H1 (cell line): ENCODE results near the gene APOL6. TPM values are rescaled to one million over a fixed set of nuclear protein-coding genes. Genes with fewer than 3 reads are reported as not detected.

ENCODE experiments used
- CTCF ChIA-PET: fragments of 300-600 bp; sonication (Branson Sonifier 250); formaldehyde crosslinking; loops from one replicate; lab custom pipeline; 2021; ENCODE audit not compliant: partially characterized antibody; lab: Charles Lee
- POLR2A ChIA-PET: fragments of 300-600 bp; sonication (Branson Sonifier 250); formaldehyde crosslinking; loops from one replicate; lab custom pipeline; 2021; ENCODE audit warnings: inconsistent platforms; ENCODE audit not compliant: partially characterized antibody; lab: Charles Lee
- DNase-seq, 2 experiments: peaks; one replicate each; pipeline versions ENCODE4 v3.0.0 to v3.0.0-alpha.2; 2010 to 2022; ENCODE audit warnings: low spot score in 2 of 2, low read depth in 1 of 2, mixed read lengths in 1 of 2
- FAIRE-seq: peaks from 2 replicates; lab custom pipeline; 2011; peaks lifted over from hg19 to GRCh38; lab: Jason Lieb, UNC
- H2AFZ ChIP-seq: 2 replicates; pipeline ENCODE4 v1.8.1; 2012; ENCODE audit warnings: low read length, inconsistent platforms
- H2AK5ac ChIP-seq: 2 replicates; pipeline ENCODE4 v1.6.1; 2013; ENCODE audit warnings: low read depth, low read length
- H2BK120ac ChIP-seq: replicated peaks from 2 replicates; pipeline ENCODE3; 2013; ENCODE audit warnings: low read depth, low read length, inconsistent platforms
- H2BK12ac ChIP-seq: 2 replicates; pipeline ENCODE4 v1.6.1; 2013; ENCODE audit warnings: low read depth, low read length
- H2BK15ac ChIP-seq: 2 replicates; pipeline ENCODE4 v1.6.1; 2013; ENCODE audit warnings: low read length
- H2BK20ac ChIP-seq: 2 replicates; pipeline ENCODE4 v1.6.1; 2013; ENCODE audit warnings: low read length
- H2BK5ac ChIP-seq: 2 replicates; pipeline ENCODE4 v1.6.1; 2013; ENCODE audit warnings: low read depth, low read length
- H3K14ac ChIP-seq: 2 replicates; pipeline ENCODE4 v1.6.1; 2013; ENCODE audit warnings: inconsistent platforms; ENCODE audit not compliant: insufficient read length
- H3K18ac ChIP-seq: 2 replicates; pipeline ENCODE4 v1.6.1; 2013; ENCODE audit warnings: low read length; ENCODE audit errors: extremely low read depth
- H3K23ac ChIP-seq: 2 replicates; pipeline ENCODE4 v1.6.1; 2013; ENCODE audit warnings: inconsistent platforms; ENCODE audit not compliant: insufficient read length
- H3K23me2 ChIP-seq: 2 replicates; pipeline ENCODE4 v1.6.1; 2013; ENCODE audit warnings: low read depth, low read length
- H3K27ac ChIP-seq: 2 replicates; pipeline ENCODE4 v1.6.1; 2011; ENCODE audit warnings: low read depth, low read length, inconsistent platforms
- H3K27me3 ChIP-seq, 4 experiments: replicated peaks in 1 of 4; 1 replicate in 1 of 4; 2 replicates in 3 of 4; pipeline versions ENCODE4 v1.6.1 to v1.8.1; 2011 to 2013; ENCODE audit warnings: low read length in 3 of 4, mild to moderate bottlenecking in 3 of 4, inconsistent platforms in 2 of 4, mixed read lengths in 2 of 4, moderate library complexity in 1 of 4; ENCODE audit not compliant: control insufficient read depth in 3 of 4, insufficient read depth in 3 of 4; ENCODE audit errors: extremely low read depth in 1 of 4
- H3K36me3 ChIP-seq, 4 experiments: 2 replicates each; pipeline versions ENCODE4 v1.6.1 to v1.8.1; 2011 to 2013; ENCODE audit warnings: mild to moderate bottlenecking in 4 of 4, low read length in 3 of 4, moderate library complexity in 2 of 4, control low read depth in 1 of 4, inconsistent platforms in 1 of 4; ENCODE audit not compliant: insufficient read depth in 4 of 4, control insufficient read depth in 2 of 4
- H3K4ac ChIP-seq: replicated peaks from 2 replicates; pipeline ENCODE3; 2013; ENCODE audit warnings: low read length, low read depth, mixed read lengths, inconsistent platforms; ENCODE audit not compliant: insufficient read length
- H3K4me1 ChIP-seq, 4 experiments: replicated peaks in 1 of 4; 1 replicate in 1 of 4; 2 replicates in 3 of 4; pipeline versions ENCODE4 v1.6.1 to v1.8.1; 2011 to 2013; ENCODE audit warnings: low read length in 3 of 4, inconsistent platforms in 2 of 4, mixed read lengths in 1 of 4; ENCODE audit not compliant: insufficient read depth in 4 of 4, control insufficient read depth in 3 of 4
- H3K4me2 ChIP-seq, 2 experiments: 2 replicates each; pipeline versions ENCODE4 v1.6.1 to v1.8.1; 2011 to 2013; ENCODE audit warnings: low read depth in 2 of 2, low read length in 2 of 2, control low read depth in 1 of 2, inconsistent platforms in 1 of 2, mild to moderate bottlenecking in 1 of 2; ENCODE audit not compliant: insufficient read depth in 1 of 2
- H3K4me3 ChIP-seq, 4 experiments: fragments of 200-600, 300-600 bp in 1 of 4; sonication (generic), shearing (Covaris generic), sonication (Bioruptor Twin) in 1 of 4; 2 replicates each; pipeline versions ENCODE4 v1.5.1 to v1.8.1; 2011 to 2016; ENCODE audit warnings: low read length in 4 of 4, low read depth in 3 of 4, control low read depth in 2 of 4, inconsistent platforms in 2 of 4, mild to moderate bottlenecking in 2 of 4, mixed read lengths in 1 of 4, moderate library complexity in 1 of 4; ENCODE audit not compliant: insufficient read depth in 2 of 4; ENCODE audit errors: extremely low read depth in 1 of 4
- H3K56ac ChIP-seq: replicated peaks from 2 replicates; pipeline ENCODE3; 2013; ENCODE audit warnings: low read depth, mild to moderate bottlenecking, mixed read lengths, low read length, inconsistent platforms; ENCODE audit not compliant: insufficient read length
- H3K79me1 ChIP-seq: 2 replicates; pipeline ENCODE4 v1.6.1; 2013; ENCODE audit warnings: low read depth, low read length, control low read depth
- H3K79me2 ChIP-seq, 2 experiments: 2 replicates each; pipeline versions ENCODE4 v1.6.1 to v1.8.1; 2012 to 2013; ENCODE audit warnings: low read length in 2 of 2, mild to moderate bottlenecking in 2 of 2, inconsistent platforms in 1 of 2; ENCODE audit not compliant: insufficient read depth in 2 of 2, control insufficient read depth in 1 of 2
- H3K9ac ChIP-seq, 4 experiments: replicated peaks in 1 of 4; 1 replicate in 1 of 4; 2 replicates in 3 of 4; pipeline versions ENCODE4 v1.6.1 to v1.8.1; 2011 to 2013; ENCODE audit warnings: low read depth in 3 of 4, low read length in 3 of 4, control low read depth in 2 of 4, mild to moderate bottlenecking in 2 of 4, moderate library complexity in 2 of 4, inconsistent platforms in 1 of 4; ENCODE audit errors: extremely low read depth in 1 of 4
- H3K9me3 ChIP-seq, 2 experiments: 2 replicates each; pipeline versions ENCODE4 v1.6.1 to v1.8.1; 2012 to 2013; ENCODE audit warnings: mild to moderate bottlenecking in 2 of 2, moderate library complexity in 2 of 2, control low read depth in 1 of 2, inconsistent platforms in 1 of 2, low read depth in 1 of 2, low read length in 1 of 2, mixed read lengths in 1 of 2; ENCODE audit not compliant: insufficient read depth in 2 of 2
- H4K20me1 ChIP-seq, 2 experiments: replicated peaks in 1 of 2; 2 replicates each; pipeline versions ENCODE3 to v1.8.1; 2011 to 2013; ENCODE audit warnings: inconsistent platforms in 2 of 2, low read length in 2 of 2, mild to moderate bottlenecking in 1 of 2; ENCODE audit not compliant: insufficient read depth in 2 of 2, control insufficient read depth in 1 of 2
- H4K5ac ChIP-seq: 2 replicates; pipeline ENCODE4 v1.6.1; 2013; ENCODE audit warnings: low read length, low read depth, mixed read lengths, inconsistent platforms; ENCODE audit not compliant: insufficient read length
- H4K8ac ChIP-seq: 2 replicates; pipeline ENCODE4 v1.8.0; 2013; ENCODE audit warnings: mild to moderate bottlenecking, moderate library complexity, low read length, inconsistent platforms; ENCODE audit not compliant: insufficient read depth; ENCODE audit errors: extremely low read depth
- H4K91ac ChIP-seq: replicated peaks from 2 replicates; pipeline ENCODE3; 2013; ENCODE audit warnings: low read length, mixed read lengths, inconsistent platforms; ENCODE audit not compliant: insufficient read length
- ASH2L ChIP-seq: fragments of 200-600, 300-600 bp; sonication (generic); IDR thresholded peaks from one replicate; pipeline ENCODE4 v1.7.1; 2017; ENCODE audit warnings: low read length
- BCL11A ChIP-seq, 2 experiments: IDR thresholded peaks; one replicate each; pipeline ENCODE4 v1.6.1; 2011; ENCODE audit warnings: low read depth in 2 of 2, low read length in 2 of 2, mild to moderate bottlenecking in 2 of 2
- CHD1 ChIP-seq: IDR thresholded peaks from 2 replicates; pipeline ENCODE4 v1.6.1; 2012; ENCODE audit warnings: low read depth, low read length, improper control_type of control experiment
- CTBP2 ChIP-seq: IDR thresholded peaks from 2 replicates; pipeline ENCODE4 v1.7.0; 2011; ENCODE audit warnings: borderline replicate concordance, mild to moderate bottlenecking, moderate library complexity, mixed read lengths, low read length; ENCODE audit not compliant: insufficient read depth, insufficient read length
- KDM4A ChIP-seq: IDR thresholded peaks from one replicate; pipeline ENCODE4 v1.7.1; 2012; ENCODE audit warnings: low read depth, mild to moderate bottlenecking, moderate library complexity, low read length, inconsistent platforms; ENCODE audit not compliant: severe bottlenecking
- KDM5A ChIP-seq: fragments of 200-600 bp; IDR thresholded peaks from 2 replicates; pipeline ENCODE4 v1.7.1; 2012; ENCODE audit warnings: mild to moderate bottlenecking, low read length, inconsistent platforms, mixed read lengths
- NRF1 ChIP-seq: IDR thresholded peaks from 2 replicates; pipeline ENCODE4 v1.6.1; 2011; ENCODE audit warnings: mild to moderate bottlenecking, low read depth, low read length, improper control_type of control experiment
- PHF8 ChIP-seq: fragments of 200-600 bp; sonication (generic); conservative IDR thresholded peaks from 2 replicates; pipeline ENCODE4 v1.7.1; 2012; ENCODE audit warnings: low read depth, mild to moderate bottlenecking, inconsistent platforms, low read length, moderate library complexity
- RAD21 ChIP-seq, 2 experiments: IDR thresholded peaks in 1 of 2; conservative IDR thresholded peaks in 1 of 2; 2 replicates each; pipeline ENCODE4 v1.6.1; 2011; ENCODE audit warnings: low read depth in 2 of 2, low read length in 2 of 2, improper control_type of control experiment in 1 of 2, inconsistent platforms in 1 of 2, mild to moderate bottlenecking in 1 of 2, moderate library complexity in 1 of 2
- RNF2 ChIP-seq: fragments of 200-900, 300-1000 bp; sonication (generic); IDR thresholded peaks from 2 replicates; pipeline ENCODE4 v1.7.1; 2016; ENCODE audit warnings: borderline replicate concordance, low read depth, mild to moderate bottlenecking, antibody characterized with exemption, low read length; ENCODE audit not compliant: poor library complexity, severe bottlenecking; ENCODE audit errors: missing control alignments
- RXRA ChIP-seq: IDR thresholded peaks from 2 replicates; pipeline ENCODE4 v1.6.1; 2011; ENCODE audit warnings: low read depth, mild to moderate bottlenecking, low read length, moderate library complexity; ENCODE audit not compliant: insufficient read depth
- SIRT6 ChIP-seq: IDR thresholded peaks from one replicate; pipeline ENCODE4 v1.7.1; 2012; ENCODE audit warnings: low read length, inconsistent platforms
- TBP ChIP-seq: IDR thresholded peaks from 2 replicates; pipeline ENCODE4 v1.6.1; 2011; ENCODE audit warnings: low read depth, low read length, improper control_type of control experiment
- TCF12 ChIP-seq: IDR thresholded peaks from 2 replicates; pipeline ENCODE4 v1.6.1; 2011; ENCODE audit warnings: low read depth, mild to moderate bottlenecking, low read length
- WGBS, 2 experiments: shearing (Covaris generic) in 1 of 2; methylation state at CpG; one replicate each; pipeline versions ENCODE4 v1.1.6 to v1.1.7; 2013 to 2015; ENCODE audit warnings: low lambda C conversion rate in 2 of 2, mixed read lengths in 2 of 2, inconsistent platforms in 1 of 2, low coverage in 1 of 2, missing lambda C conversion rate in 1 of 2; ENCODE audit not compliant: insufficient replicate concordance in 2 of 2, insufficient coverage in 1 of 2, insufficient read length in 1 of 2; ENCODE audit errors: extremely low coverage in 1 of 2, missing lambda C conversion rate in 1 of 2; 5-methylcytosine and 5-hydroxymethylcytosine counted together
- polyA plus RNA-seq, 7 experiments: library from polyadenylated mRNA; depleted of rRNA in 3 of 7; stranded (reverse) in 5 of 7; unstranded in 2 of 7; fragments of >200 nt in 5 of 7; fragments of 200-250 nt in 2 of 7; gene quantifications; 1 replicate in 5 of 7; 2 replicates in 1 of 7; 4 replicates in 1 of 7; pipeline versions ENCODE4 v1.2.1 to v1.2.3, GENCODE V29; 2011 to 2013; ENCODE audit warnings: missing spikeins in 2 of 7, mixed read lengths in 2 of 7
- total RNA-seq: library from RNA; stranded (reverse); fragmentation: NEBNext Ultra II Directional; extraction: Animal tissue kit (Norgen Biotek cat#: 25700); gene quantifications from 2 replicates; pipeline ENCODE4 v1.2.1, GENCODE V29; 2021

Gene APOL6
- total and polyA plus RNA-seq, 2 of the 8 experiments (the other 6 are each of a cell fraction or from before 2014, with no cell fraction given), result 0.06 to 0.13 TPM

DNA sequence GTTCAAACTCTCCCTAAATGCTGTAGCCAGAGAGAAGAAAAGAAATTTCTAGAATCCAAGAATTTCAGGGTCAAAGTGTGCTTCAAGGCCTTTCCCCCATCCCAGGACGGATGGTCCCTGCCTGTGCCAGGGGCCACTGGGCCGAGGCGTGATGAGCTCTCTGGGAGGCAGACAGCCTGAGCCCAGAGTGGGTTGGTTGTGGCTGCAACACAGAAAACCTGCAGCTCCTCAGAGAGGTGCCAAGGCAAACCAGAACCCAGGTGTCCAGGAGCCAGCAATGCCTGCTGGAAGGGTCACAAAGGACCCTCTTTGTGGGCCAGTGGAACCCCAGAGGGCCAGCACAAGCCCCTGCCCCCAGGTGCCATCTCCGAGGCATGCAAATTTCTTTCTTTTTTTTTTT is 2.6 kb upstream of the APOL6 start:
- Histone ChIP-seq H3K9me3 (no peaks in the 10 kb centered on the region), H2AFZ (no peak overlapping the region), H3K4ac (no peak overlapping the region), H3K4me3 (no peak overlapping the region), H4K5ac (no peak overlapping the region), H4K20me1 (no peaks in the 10 kb centered on the region), H3K27ac (no peak overlapping the region), H3K79me2 (no peaks in the 10 kb centered on the region), H4K91ac (no peak overlapping the region), H2BK5ac (no peak overlapping the region), H3K4me2 (no peak overlapping the region), H2BK20ac (no peak overlapping the region), H2AK5ac (no peak overlapping the region), H3K79me1 (no peaks in the 10 kb centered on the region), H3K9ac (no peak overlapping the region), H3K14ac (no peak overlapping the region), H3K23me2 (no peaks in the 10 kb centered on the region), H2BK15ac (no peak overlapping the region), H3K56ac (no peak overlapping the region), H3K23ac (no peak overlapping the region), H2BK120ac (no peak overlapping the region), H2BK12ac (no peak overlapping the region), H3K36me3 (no peaks in the 10 kb centered on the region), H4K8ac (0 out of 2 replicates have a peak overlapping the region, but pooled peaks have one; percentile 42), H3K18ac (no peak overlapping the region), H3K4me1 (peaks cover 0 to 7% (median 5%) of the 10 kb centered on the region in 4 experiments; a peak in 6 of 7 replicates), H3K27me3 (no peaks in the 10 kb centered on the region)
- POLR2A ChIA-PET, result no interaction called here
- WGBS, 2 experiments, result 90% methylated on average over 4 of the region's 4 CpGs; no CpG with 5 or more reads in 1 of the 2 experiments
- CTCF ChIA-PET, result interaction anchor here (1.1 to 1.5 kb wide), 2 partner anchors 13 to 106 kb away, joined by 3 to 4 read pairs; no protein-coding TSS in a partner anchor
- FAIRE-seq (no peak), DNase-seq (peak in 1 of 2 experiments; percentile 41)
- TF ChIP-seq PHF8 (no peak), KDM4A (no peak), ASH2L (no peak), TCF12 (no peak), CHD1 (no peak), NRF1 (no peak), CTBP2 (no peak), RAD21 (IDR thresholded peaks at IDR 0.05 in 1 of 2, conservative IDR thresholded peaks at IDR 0.05 in 1 of 2; ENCODE audit: low read depth in 2 of 2, low read length in 2 of 2) (no peak), SIRT6 (no peak), RNF2 (no peak), BCL11A (IDR thresholded peaks at IDR 0.05; ENCODE audit: low read depth in 2 of 2, low read length in 2 of 2) (no peak), TBP (no peak), RXRA (no peak), KDM5A (no peak)
